Fibroblast of villous mesenchyme (primary cell): ENCODE results near the gene SIGLEC6. TPM values are rescaled to one million over a fixed set of nuclear protein-coding genes. Genes with fewer than 3 reads are reported as not detected.

ENCODE experiments used
- DNase-seq: peaks from one replicate; pipeline ENCODE4 v3.0.0-alpha.2; 2010; ENCODE audit warnings: low read depth
- H3K4me3 ChIP-seq: 2 replicates; pipeline ENCODE4 v1.5.1; 2011; ENCODE audit warnings: low read depth, mild to moderate bottlenecking, low read length
- total RNA-seq: library from RNA; depleted of rRNA; stranded (reverse); fragments of >200 nt; gene quantifications from 2 replicates; pipeline ENCODE4 v1.2.3, GENCODE V29; 2012
- TF ChIP-seq, protein P1 (sequence below): IDR thresholded peaks from 2 replicates; pipeline ENCODE4 v1.5.1; 2012; ENCODE audit warnings: low read depth, mild to moderate bottlenecking, low read length; ENCODE audit not compliant: insufficient read depth

The SIGLEC6 gene
- total RNA-seq, 1 donor = not detected

DNA sequence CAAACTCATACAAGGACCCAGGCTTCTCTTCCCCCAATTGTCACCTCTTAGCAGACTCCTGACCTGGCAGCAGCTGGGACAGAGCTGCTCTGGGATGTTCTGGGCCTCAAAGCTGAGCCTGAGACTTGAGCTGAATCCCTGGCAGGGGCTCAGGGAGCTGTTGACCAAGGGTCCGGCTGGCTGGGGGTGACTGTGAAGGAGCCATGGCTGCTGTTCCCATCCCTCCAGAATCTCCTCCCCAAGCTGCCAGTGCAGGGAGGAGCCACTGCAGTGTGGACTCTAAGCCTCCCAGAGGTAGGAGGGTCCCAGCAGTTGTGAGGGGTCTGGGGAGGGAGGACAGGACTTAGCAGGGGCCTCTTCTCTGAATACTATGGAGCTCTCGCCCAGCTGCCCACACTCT, 2.2 kb downstream of the SIGLEC6 start:
- TF ChIP-seq, protein P1, sequence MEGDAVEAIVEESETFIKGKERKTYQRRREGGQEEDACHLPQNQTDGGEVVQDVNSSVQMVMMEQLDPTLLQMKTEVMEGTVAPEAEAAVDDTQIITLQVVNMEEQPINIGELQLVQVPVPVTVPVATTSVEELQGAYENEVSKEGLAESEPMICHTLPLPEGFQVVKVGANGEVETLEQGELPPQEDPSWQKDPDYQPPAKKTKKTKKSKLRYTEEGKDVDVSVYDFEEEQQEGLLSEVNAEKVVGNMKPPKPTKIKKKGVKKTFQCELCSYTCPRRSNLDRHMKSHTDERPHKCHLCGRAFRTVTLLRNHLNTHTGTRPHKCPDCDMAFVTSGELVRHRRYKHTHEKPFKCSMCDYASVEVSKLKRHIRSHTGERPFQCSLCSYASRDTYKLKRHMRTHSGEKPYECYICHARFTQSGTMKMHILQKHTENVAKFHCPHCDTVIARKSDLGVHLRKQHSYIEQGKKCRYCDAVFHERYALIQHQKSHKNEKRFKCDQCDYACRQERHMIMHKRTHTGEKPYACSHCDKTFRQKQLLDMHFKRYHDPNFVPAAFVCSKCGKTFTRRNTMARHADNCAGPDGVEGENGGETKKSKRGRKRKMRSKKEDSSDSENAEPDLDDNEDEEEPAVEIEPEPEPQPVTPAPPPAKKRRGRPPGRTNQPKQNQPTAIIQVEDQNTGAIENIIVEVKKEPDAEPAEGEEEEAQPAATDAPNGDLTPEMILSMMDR = no peak
- no peak for DNase-seq
- no peak overlapping the region for H3K4me3 ChIP-seq

DNA sequence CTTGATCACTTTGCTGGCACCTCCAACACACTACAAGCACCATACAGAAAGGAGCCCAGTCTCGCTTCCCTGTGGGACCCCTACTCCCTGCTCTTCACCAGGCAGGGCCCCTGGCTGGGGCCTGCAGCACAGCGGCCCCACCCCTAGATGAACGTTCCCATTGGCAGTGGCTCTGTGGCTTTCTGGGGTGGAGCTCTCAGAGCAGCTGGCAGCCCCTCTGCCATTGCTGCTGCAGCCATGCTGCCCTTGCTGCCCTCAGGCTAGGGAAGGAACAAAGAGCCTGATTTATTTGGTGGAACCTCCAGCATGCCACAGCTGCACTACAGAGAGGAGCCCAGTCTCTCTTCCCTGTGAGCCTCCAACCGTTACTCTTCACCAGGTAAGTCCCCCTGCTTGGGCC, 5.8 kb downstream of the SIGLEC6 start:
- no peak for DNase-seq
- H3K4me3 ChIP-seq = no peak overlapping the region
- TF ChIP-seq, protein P1 = no peak

DNA sequence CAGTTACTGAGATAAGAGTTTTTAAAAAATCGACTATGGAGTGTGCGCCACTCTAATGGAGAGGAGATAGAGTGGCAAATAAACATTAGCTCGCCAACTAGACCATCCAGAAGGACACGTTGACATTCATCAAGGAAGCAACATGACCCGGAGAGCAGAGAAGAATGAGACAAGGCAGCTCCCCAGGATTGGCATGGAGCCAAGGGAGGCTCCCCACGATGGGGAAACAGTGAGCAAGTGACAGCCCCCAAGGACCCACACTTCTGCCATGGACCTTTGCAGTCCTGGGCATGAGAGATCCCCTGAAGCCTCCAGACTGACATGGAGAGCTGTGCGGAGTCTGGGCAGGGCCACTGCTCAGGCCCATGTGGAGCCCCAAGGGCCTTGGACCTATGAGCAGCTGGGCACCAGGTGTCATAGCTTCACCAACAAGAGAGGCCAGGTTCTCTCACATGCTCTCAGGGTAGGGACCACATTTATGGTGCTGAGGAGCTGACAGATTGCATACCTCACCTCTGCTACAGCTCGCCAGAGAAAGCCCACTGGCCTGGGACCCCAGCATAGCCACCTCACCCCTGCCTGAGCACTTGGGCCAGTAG, 6.7 kb downstream of the SIGLEC6 start:
- H3K4me3 ChIP-seq = no peak overlapping the region
- TF ChIP-seq, protein P1 = no peak
- no peak for DNase-seq

DNA sequence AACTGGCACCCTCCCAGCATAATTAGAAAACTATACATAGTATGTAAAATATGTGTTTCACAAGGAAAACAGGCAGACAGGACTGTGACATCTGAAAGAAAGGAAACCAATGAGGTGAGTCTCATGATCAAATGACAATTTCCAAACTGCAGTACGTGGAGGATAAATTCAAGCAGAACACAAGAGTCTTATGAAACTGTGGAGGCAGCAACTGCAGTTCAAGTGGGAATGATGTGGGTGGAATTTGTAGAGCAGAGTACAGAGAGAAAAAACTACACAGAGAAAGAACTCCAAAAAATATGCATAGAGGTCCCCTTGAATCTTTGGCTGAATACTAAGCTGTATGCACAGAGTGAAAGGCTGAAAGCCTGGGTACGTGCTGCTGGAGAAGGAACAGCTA, 9.7 kb downstream of the SIGLEC6 start:
- H3K4me3 ChIP-seq = no peak overlapping the region
- DNase-seq = no peak
- TF ChIP-seq, protein P1 = no peak

DNA sequence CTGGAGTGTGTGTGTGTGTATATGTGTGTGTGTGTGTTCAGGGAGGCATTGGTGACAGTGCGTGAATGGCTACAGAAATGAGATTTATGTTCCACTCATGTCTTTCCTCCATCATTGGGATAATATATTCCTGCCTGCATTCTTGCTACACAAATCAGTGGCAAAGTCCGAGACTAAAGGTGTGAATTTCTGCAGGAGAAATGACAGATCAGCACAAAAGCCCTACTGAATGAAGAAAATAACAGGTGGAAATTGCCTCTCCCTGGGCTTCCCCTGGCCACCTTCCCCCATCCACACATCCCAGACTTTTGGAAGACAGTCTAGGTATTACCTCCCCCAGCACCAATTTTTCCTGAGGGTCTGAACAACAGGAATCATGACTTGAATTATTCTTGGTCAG, 10.1 kb downstream of the SIGLEC6 start:
- no peak for DNase-seq
- TF ChIP-seq, protein P1 = no peak
- no peak overlapping the region for H3K4me3 ChIP-seq

DNA sequence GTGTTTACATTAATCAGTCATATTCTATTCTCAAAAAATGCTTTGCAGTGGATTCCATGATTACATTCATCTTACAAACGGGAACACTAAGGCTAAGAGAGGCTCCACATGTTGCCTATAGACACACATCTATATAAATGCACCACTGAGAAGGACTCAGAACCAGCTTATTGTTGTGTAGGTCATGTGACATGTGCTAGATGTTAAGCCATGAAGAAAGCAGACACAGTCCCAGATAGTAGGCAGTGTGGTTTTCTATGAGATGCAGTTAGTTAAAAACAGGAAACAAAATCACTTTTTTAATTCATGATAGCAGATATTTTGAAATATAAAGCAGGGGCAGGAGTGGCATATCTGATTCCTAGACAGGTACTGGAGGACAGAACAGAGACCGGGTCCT, 10.7 kb downstream of the SIGLEC6 start:
- TF ChIP-seq, protein P1 = no peak
- H3K4me3 ChIP-seq = no peak overlapping the region
- DNase-seq = no peak

DNA sequence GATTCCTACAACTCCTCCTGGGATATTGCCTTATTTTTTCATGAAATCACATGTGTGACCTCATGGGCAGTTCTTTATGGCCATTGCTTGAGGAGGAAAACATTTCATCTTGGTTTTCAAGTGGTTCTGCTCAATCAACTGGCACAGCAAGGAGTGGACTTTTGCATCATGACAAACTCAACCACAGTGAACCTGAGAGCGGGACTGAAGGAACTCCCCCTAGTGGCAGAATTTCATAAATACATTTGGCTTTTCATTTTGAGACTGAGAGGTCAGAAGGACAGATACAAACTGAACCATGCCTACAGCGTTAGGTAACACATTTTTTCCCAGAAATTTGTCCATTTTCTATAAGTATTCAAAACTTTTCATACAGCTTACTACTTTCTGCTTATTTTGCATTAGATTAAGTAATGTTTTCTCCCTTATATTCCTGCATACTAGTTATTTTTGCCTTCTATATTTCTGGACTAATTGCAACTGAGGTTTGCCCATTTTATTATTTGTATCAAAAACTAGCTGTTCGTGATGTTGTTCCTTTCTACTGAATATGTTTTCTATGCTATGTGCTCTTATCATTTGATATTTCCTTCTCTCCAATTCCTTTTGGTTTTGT, 16.5 kb downstream of the SIGLEC6 start:
- TF ChIP-seq, protein P1 = peak; percentile 79
- no peak overlapping the region for H3K4me3 ChIP-seq
- DNase-seq = peak; percentile 53
